SK-N-SH treated with all-trans-retinoic acid at 6 μM for 48 hours (cell line): ENCODE results near the gene FRYL.

Experiments used
- ARNTL ChIP-seq: fragments of 450-650 bp; formaldehyde crosslinking; IDR thresholded peaks from 2 replicates; pipeline ENCODE4 v1.5.0; 2020; ENCODE audit warnings: low read depth, mild to moderate bottlenecking, moderate library complexity, borderline replicate concordance
- CREB5 ChIP-seq: fragments of 250-450 bp; sonication (Bioruptor Pico); IDR thresholded peaks from 2 replicates; pipeline ENCODE4 v1.5.1; 2020; ENCODE audit warnings: low read depth, mild to moderate bottlenecking, moderate library complexity
- ESRRG ChIP-seq: fragments of 250-450 bp; sonication (Bioruptor Pico); IDR thresholded peaks from 2 replicates; pipeline ENCODE4 v1.6.1; 2021; ENCODE audit warnings: mild to moderate bottlenecking
- ISL1 ChIP-seq: fragments of 250-450 bp; sonication (Bioruptor Pico); IDR thresholded peaks from 2 replicates; pipeline ENCODE4 v2.1.2; 2022; ENCODE audit warnings: mild to moderate bottlenecking, moderate library complexity
- PATZ1 ChIP-seq: fragments of 250-450 bp; sonication (Bioruptor Pico); IDR thresholded peaks from 2 replicates; pipeline ENCODE4 v1.8.0; 2020; ENCODE audit warnings: mild to moderate bottlenecking, moderate library complexity, borderline replicate concordance
- RARB ChIP-seq: fragments of 250-450 bp; sonication (Bioruptor Pico); IDR thresholded peaks from 2 replicates; pipeline ENCODE4 v1.8.0; 2021; ENCODE audit warnings: mild to moderate bottlenecking, moderate library complexity
- TCF4 ChIP-seq: fragments of 250-450 bp; sonication (Bioruptor Pico); IDR thresholded peaks from 2 replicates; pipeline ENCODE4 v1.8.0; 2021; ENCODE audit warnings: mild to moderate bottlenecking, moderate library complexity, borderline replicate concordance
- TSHZ2 ChIP-seq: fragments of 250-450 bp; sonication (Bioruptor Pico); IDR thresholded peaks from 2 replicates; pipeline ENCODE4 v1.5.0; 2020; ENCODE audit warnings: mild to moderate bottlenecking, moderate library complexity
- ZFP3 ChIP-seq: fragments of 250-450 bp; sonication (Bioruptor Pico); IDR thresholded peaks from 2 replicates; pipeline ENCODE4 v1.5.0; 2020; ENCODE audit warnings: mild to moderate bottlenecking, moderate library complexity
- ZNF565 ChIP-seq: fragments of 450-650 bp; formaldehyde crosslinking; conservative IDR thresholded peaks from 2 replicates; pipeline ENCODE4 v1.5.0; 2020; ENCODE audit warnings: low read depth, mild to moderate bottlenecking, moderate library complexity
- ZNF70 ChIP-seq: fragments of 450-650 bp; formaldehyde crosslinking; IDR thresholded peaks from 2 replicates; pipeline ENCODE4 v1.5.0; 2020; ENCODE audit warnings: mild to moderate bottlenecking, moderate library complexity

GRCh38 chr4:48483006-48483776, 296.9 kb downstream of the FRYL start, which contains the start of gene SLC10A4:
- no peak for TF ChIP-seq ISL1 (CRISPR knock-in tag)
- TF ChIP-seq ESRRG (CRISPR knock-in tag) = no peak
- TF ChIP-seq CREB5 (CRISPR knock-in tag) = no peak
- TF ChIP-seq PATZ1 (CRISPR knock-in tag) = no peak
- TF ChIP-seq ZFP3 (CRISPR knock-in tag) = no peak
- no peak for TF ChIP-seq ARNTL (CRISPR knock-in tag)
- TF ChIP-seq TCF4 (CRISPR knock-in tag) = no peak; the same call in 1 of the 2 replicates
- TF ChIP-seq ZNF70 (CRISPR knock-in tag) = no peak
- TF ChIP-seq ZNF565 (CRISPR knock-in tag) = no peak
- no peak for TF ChIP-seq RARB (CRISPR knock-in tag)
- TF ChIP-seq TSHZ2 (CRISPR knock-in tag) = no peak
